ENCODE data around the gene GATC.
A peak's percentile ranks its signal among the peaks of the same experiment; 100 is the strongest.

GATC gene

GRCh38 chr12:120495731-120496412, 49.6 kb downstream of the GATC start, which contains the start of gene DYNLL1:
TSS of gene DYNLL1 (plus strand) at chr12:120496113. CDS start at chr12:120496422, 309 bp downstream.
- H3K27ac ChIP-seq: peak within 1 kb of the TSS; percentile 87
- TF ChIP-seq, protein P1, sequence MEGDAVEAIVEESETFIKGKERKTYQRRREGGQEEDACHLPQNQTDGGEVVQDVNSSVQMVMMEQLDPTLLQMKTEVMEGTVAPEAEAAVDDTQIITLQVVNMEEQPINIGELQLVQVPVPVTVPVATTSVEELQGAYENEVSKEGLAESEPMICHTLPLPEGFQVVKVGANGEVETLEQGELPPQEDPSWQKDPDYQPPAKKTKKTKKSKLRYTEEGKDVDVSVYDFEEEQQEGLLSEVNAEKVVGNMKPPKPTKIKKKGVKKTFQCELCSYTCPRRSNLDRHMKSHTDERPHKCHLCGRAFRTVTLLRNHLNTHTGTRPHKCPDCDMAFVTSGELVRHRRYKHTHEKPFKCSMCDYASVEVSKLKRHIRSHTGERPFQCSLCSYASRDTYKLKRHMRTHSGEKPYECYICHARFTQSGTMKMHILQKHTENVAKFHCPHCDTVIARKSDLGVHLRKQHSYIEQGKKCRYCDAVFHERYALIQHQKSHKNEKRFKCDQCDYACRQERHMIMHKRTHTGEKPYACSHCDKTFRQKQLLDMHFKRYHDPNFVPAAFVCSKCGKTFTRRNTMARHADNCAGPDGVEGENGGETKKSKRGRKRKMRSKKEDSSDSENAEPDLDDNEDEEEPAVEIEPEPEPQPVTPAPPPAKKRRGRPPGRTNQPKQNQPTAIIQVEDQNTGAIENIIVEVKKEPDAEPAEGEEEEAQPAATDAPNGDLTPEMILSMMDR (conservative IDR thresholded peaks at IDR 0.05): no peak

- H3K27ac ChIP-seq: peak overlapping the region; percentile 87
- TF ChIP-seq, protein P1 (conservative IDR thresholded peaks at IDR 0.05): peak; percentile 28
These were observed 50.4 kb downstream of the GATC start for GRCh38 chr12:120496413-120497340.

- peak overlapping the region; percentile 87 for H3K27ac ChIP-seq
- TF ChIP-seq, protein P1 (conservative IDR thresholded peaks at IDR 0.05): no peak
These were observed 51.4 kb downstream of the GATC start for GRCh38 chr12:120497524-120498150.

DNA sequence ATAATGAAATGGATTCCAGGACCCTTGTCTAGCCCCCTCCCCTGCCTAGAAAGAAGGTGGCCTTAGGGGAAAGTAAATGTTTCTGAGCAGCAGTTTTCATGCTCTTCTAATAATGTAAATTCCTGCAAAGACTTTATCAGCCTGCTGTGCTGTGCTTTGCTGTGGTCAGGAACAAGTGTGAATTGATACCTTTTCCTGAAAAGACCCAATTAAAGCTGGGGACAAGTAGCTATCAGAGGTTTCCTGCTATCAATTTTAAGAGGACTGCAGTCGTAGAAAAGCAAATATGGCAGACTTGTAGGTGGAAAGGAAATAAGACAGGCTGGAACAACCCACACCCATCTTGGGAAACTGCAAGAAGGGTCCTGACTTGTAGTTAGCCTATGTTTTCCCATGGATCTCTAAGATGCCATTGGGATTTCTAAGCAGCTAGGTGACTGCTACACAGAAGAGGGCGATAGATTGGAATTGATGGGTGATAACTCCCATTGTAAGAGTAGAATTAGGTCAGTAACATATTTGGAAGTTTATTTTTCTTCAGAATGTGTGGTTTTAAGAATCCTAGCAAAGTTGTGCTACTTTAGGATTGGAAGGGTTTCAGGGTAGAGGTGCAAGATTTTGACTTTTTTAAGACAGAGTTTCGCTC, 52.7 kb downstream of the GATC start:
- TF ChIP-seq, protein P1 (conservative IDR thresholded peaks at IDR 0.05): no peak
- no peak overlapping the region for H3K27ac ChIP-seq

DNA sequence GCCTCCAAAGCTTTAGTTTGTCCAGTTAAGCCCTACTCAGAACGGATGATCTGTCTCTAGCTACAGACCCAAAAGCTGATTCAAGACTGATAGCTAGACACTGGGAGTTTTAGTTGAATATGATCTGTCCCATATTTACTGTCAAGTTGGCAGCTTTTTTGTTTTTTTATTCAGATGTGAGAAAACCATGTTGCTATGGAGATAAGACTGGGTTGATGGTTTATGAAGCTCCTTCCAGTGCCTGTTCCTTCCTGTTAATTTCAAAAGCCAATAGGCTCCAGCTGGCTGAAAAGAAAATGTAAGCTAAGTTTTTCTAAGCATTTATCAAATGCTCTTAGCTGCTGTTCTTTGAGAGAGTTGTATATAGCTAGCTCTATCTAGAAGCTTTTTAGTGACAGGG, 54.3 kb downstream of the GATC start:
- TF ChIP-seq, protein P1 (conservative IDR thresholded peaks at IDR 0.05): no peak
- H3K27ac ChIP-seq: no peak overlapping the region

DNA sequence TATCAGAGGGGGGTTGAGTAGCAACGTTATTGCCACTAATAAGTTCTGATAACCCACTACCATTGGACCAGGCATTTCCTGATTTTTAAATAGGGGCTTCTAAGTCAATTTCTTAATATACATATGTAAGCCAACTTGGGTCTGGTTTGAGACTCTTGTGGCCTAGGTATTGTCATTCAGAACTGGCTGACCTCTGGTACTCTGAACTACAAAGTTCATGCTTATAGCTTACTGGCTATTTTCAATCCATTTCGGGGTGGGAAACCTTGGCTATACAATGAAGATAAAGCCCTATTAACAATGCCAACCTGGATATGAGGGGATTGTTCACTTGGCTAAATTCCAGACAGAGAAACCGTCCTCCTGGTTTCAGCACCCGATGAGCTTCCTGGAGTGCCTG, 58.3 kb downstream of the GATC start:
- TF ChIP-seq, protein P1 (conservative IDR thresholded peaks at IDR 0.05): no peak
- H3K27ac ChIP-seq: no peak overlapping the region
